ENCODE measurements around the gene CTNNA3. TPM values are rescaled to one million over a fixed set of nuclear protein-coding genes. Genes with fewer than 3 reads are reported as not detected.

CTNNA3 gene
- total RNA-seq, 1 donor from 2014 or later = 159 TPM

DNA sequence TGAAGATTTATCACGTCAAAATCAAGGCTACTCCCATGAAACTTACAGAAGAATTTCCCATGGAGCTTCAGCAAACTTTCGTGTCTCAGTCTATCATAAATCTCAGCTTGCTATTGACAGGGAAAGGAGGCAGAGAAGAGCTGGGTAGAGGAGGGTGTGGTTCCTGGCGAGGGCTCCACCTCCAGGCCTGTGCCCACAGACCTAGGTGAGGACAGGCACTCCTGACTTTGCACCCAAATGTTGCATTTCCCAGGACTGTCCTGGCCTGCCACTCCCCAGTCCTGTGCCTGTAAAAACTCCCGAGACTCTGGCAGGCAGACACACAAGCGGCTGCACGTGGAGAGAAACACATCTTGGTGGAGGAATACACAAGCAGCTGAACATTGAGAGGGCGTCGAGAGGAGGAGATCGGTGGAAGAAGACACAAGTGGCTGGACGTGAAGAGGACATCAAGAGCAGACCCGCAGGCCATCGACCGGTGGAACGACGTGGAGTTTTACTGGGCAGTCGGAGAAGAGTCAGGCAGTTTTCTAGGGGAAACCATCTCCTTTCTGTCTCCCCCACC, 145.1 kb downstream of the CTNNA3 start:
- no peaks in the 10 kb centered on the region for H3K36me3 ChIP-seq
- TF ChIP-seq CTCF (IDR thresholded peaks at IDR 0.05; ENCODE audit: borderline replicate concordance) = no peak
- intact Hi-C loops (cut with micrococcal nuclease) = no loop called here
- DNase-seq = no peak
- H3K9me3 ChIP-seq (replicated peaks) = no peaks in the 10 kb centered on the region
- no peaks in the 10 kb centered on the region for H3K27me3 ChIP-seq (ENCODE audit: low read depth)
- H3K27ac ChIP-seq (replicated peaks) = no peak overlapping the region
- H3K4me1 ChIP-seq = peaks cover 15% of the 10 kb centered on the region
- H3K4me3 ChIP-seq = no peak overlapping the region

DNA sequence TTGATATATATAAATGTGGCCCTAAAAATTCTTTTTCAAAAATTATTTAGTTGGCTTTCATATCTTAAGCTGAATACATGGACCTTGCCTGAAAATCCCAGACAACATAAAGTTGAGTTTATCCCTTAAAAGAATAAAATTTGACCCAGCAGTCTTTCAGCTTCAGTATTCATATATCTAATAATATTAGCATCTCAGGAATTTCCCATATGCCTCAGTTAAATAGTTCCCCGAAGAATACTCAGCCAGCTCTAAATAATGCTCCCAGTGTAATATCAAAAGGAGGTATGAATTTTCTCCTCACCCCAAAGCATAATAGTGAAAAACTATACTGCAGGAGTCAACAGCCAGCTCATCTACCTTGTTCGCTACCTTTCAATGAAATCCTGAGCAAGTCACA, 145.9 kb downstream of the CTNNA3 start:
- no peak for DNase-seq
- H3K36me3 ChIP-seq = no peaks in the 10 kb centered on the region
- no peaks in the 10 kb centered on the region for H3K9me3 ChIP-seq (replicated peaks)
- peaks cover 15% of the 10 kb centered on the region for H3K4me1 ChIP-seq
- no peak for TF ChIP-seq CTCF (IDR thresholded peaks at IDR 0.05; ENCODE audit: borderline replicate concordance)
- no peak overlapping the region for H3K4me3 ChIP-seq
- H3K27me3 ChIP-seq (ENCODE audit: low read depth) = no peaks in the 10 kb centered on the region
- H3K27ac ChIP-seq (replicated peaks) = no peak overlapping the region
- intact Hi-C loops (cut with micrococcal nuclease) = no loop called here

DNA sequence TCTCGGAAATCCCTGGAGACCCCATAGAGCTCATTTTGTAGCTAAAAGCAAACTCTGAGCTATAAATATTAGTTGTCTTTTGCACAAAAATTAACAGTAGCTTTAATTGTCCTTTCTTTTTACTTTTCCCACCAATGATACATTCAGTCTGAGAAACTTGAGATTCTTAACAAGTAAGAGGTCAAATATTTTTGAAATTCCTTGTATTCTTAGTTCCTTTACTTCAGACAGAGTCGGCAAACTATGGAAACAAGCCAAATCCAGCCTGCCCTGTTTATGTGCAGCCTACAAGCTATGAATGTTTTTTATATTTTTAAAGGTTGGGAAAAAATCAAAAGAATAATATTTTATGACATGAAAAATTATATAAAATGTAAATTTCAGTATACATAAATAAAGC, 146.6 kb downstream of the CTNNA3 start:
- DNase-seq = no peak
- Histone ChIP-seq H3K27ac (replicated peaks) (no peak overlapping the region), H3K4me1 (peaks cover 15% of the 10 kb centered on the region), H3K4me3 (no peak overlapping the region), H3K9me3 (replicated peaks) (no peaks in the 10 kb centered on the region), H3K36me3 (no peaks in the 10 kb centered on the region), H3K27me3 (ENCODE audit: low read depth) (no peaks in the 10 kb centered on the region)
- no peak for TF ChIP-seq CTCF (IDR thresholded peaks at IDR 0.05; ENCODE audit: borderline replicate concordance)
- intact Hi-C loops (cut with micrococcal nuclease) = no loop called here

DNA sequence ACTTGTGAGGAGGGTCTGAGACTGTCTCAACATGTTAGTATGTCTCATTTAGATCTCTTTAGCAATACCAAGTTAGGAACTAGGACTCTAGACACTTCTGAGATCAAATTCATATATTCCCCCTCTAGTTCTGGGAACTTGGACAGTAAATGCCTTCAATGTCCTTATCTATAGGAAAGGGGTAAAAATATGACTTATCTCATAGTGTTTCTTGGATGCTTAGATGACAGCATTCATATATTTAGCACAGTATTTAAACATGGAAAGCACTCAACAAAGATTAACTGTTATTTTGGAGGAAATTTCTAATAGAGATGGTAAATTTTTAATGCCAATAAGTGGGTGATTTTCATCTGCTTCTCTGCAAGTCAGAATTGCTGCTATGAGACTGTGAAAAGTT, 154.6 kb downstream of the CTNNA3 start:
- no peak for TF ChIP-seq CTCF (IDR thresholded peaks at IDR 0.05; ENCODE audit: borderline replicate concordance)
- Histone ChIP-seq H3K4me1 (peaks cover 27% of the 10 kb centered on the region), H3K9me3 (replicated peaks) (no peaks in the 10 kb centered on the region), H3K36me3 (no peaks in the 10 kb centered on the region), H3K27ac (replicated peaks) (no peak overlapping the region), H3K27me3 (ENCODE audit: low read depth) (no peaks in the 10 kb centered on the region), H3K4me3 (no peak overlapping the region)
- intact Hi-C loops (cut with micrococcal nuclease) = no loop called here
- DNase-seq = no peak

DNA sequence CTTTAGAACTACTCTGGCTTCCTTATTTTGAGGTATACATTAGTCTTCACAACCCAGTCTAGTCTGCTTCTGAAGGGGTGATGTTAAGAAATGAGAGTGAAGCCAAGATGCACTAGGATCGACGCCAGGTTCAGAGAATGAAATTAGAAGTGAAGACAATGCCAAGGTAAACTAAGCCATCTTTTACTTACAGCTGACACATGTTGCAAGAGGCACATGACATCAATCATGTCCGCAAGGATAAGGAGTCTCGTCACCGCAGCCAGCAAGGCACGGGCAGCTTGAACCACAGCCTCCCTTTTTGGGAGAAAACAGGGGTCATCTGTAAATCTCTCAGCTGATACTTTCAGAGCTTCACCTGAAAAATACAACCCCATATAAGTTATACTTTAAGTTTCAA, 156.7 kb downstream of the CTNNA3 start:
- H3K27me3 ChIP-seq (ENCODE audit: low read depth) = no peaks in the 10 kb centered on the region
- no peaks in the 10 kb centered on the region for H3K36me3 ChIP-seq
- intact Hi-C loops (cut with micrococcal nuclease) = no loop called here
- TF ChIP-seq CTCF (IDR thresholded peaks at IDR 0.05; ENCODE audit: borderline replicate concordance) = no peak
- no peak overlapping the region for H3K4me3 ChIP-seq
- no peaks in the 10 kb centered on the region for H3K9me3 ChIP-seq (replicated peaks)
- peaks cover 27% of the 10 kb centered on the region for H3K4me1 ChIP-seq
- no peak for DNase-seq
- no peak overlapping the region for H3K27ac ChIP-seq (replicated peaks)
